ENCODE results near the gene AGAP1. TPM values are rescaled to one million over a fixed set of nuclear protein-coding genes. Genes with fewer than 3 reads are reported as not detected.

AGAP1 gene
- total RNA-seq, 1 donor: 18.5 TPM

DNA sequence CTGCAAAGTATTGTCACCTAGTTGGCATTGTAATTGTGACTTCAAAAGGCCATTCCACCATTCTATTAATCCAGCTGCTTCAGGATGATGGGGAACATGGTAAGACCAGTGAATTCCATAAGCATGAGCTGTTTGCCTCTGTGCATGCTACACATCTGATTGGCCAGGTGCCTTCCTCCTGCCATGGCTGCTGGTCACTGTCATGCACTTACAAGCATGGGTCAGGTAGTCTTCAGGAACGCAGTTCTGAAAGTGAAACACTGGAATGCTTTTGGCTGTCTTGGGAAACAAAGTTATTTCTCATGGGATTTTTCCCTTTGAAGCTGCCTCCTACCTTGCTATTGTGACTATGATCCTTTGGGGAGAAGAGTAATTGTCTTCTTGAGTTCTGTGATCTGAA lies 406.8 kb downstream of the AGAP1 start:
- TF ChIP-seq, protein P1, sequence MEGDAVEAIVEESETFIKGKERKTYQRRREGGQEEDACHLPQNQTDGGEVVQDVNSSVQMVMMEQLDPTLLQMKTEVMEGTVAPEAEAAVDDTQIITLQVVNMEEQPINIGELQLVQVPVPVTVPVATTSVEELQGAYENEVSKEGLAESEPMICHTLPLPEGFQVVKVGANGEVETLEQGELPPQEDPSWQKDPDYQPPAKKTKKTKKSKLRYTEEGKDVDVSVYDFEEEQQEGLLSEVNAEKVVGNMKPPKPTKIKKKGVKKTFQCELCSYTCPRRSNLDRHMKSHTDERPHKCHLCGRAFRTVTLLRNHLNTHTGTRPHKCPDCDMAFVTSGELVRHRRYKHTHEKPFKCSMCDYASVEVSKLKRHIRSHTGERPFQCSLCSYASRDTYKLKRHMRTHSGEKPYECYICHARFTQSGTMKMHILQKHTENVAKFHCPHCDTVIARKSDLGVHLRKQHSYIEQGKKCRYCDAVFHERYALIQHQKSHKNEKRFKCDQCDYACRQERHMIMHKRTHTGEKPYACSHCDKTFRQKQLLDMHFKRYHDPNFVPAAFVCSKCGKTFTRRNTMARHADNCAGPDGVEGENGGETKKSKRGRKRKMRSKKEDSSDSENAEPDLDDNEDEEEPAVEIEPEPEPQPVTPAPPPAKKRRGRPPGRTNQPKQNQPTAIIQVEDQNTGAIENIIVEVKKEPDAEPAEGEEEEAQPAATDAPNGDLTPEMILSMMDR (IDR thresholded peaks at IDR 0.05; ENCODE audit: extremely low read depth, low read depth, low read length): no peak
- Histone ChIP-seq H3K4me3 (ENCODE audit: insufficient read depth, low read length) (no peak overlapping the region), H3K79me2 (ENCODE audit: insufficient read depth, low read length) (no peaks in the 10 kb centered on the region), H3K4me1 (ENCODE audit: insufficient read depth, low read length) (no peaks in the 10 kb centered on the region), H4K20me1 (ENCODE audit: insufficient read depth, low read length) (no peaks in the 10 kb centered on the region), H2AFZ (ENCODE audit: low read length) (no peak overlapping the region), H3K27ac (ENCODE audit: low read depth, low read length) (no peak overlapping the region), H3K27me3 (ENCODE audit: insufficient read depth, low read length) (no peaks in the 10 kb centered on the region), H3K36me3 (ENCODE audit: insufficient read depth, low read length) (no peaks in the 10 kb centered on the region), H3K9me3 (ENCODE audit: low read depth, low read length) (no peaks in the 10 kb centered on the region), H3K4me2 (ENCODE audit: insufficient read depth, low read length) (no peak overlapping the region)
- DNase-seq (ENCODE audit: insufficient read length, low spot score, missing footprints): no peak

- TF ChIP-seq, protein P1 (IDR thresholded peaks at IDR 0.05; ENCODE audit: extremely low read depth, low read depth, low read length): no peak
- no peaks in the 10 kb centered on the region for H3K9me3 ChIP-seq (ENCODE audit: low read depth, low read length)
- H4K20me1 ChIP-seq (ENCODE audit: insufficient read depth, low read length): no peaks in the 10 kb centered on the region
- no peaks in the 10 kb centered on the region for H3K4me1 ChIP-seq (ENCODE audit: insufficient read depth, low read length)
- H2AFZ ChIP-seq (ENCODE audit: low read length): no peak overlapping the region
- no peak overlapping the region for H3K4me2 ChIP-seq (ENCODE audit: insufficient read depth, low read length)
- no peaks in the 10 kb centered on the region for H3K36me3 ChIP-seq (ENCODE audit: insufficient read depth, low read length)
- H3K27me3 ChIP-seq (ENCODE audit: insufficient read depth, low read length): no peaks in the 10 kb centered on the region
- no peak for DNase-seq (ENCODE audit: insufficient read length, low spot score, missing footprints)
- H3K79me2 ChIP-seq (ENCODE audit: insufficient read depth, low read length): no peaks in the 10 kb centered on the region
- H3K27ac ChIP-seq (ENCODE audit: low read depth, low read length): no peak overlapping the region
- H3K4me3 ChIP-seq (ENCODE audit: insufficient read depth, low read length): no peak overlapping the region
Observed at GRCh38 chr2:235901243-235901642, 407.4 kb downstream of the AGAP1 start.

DNA sequence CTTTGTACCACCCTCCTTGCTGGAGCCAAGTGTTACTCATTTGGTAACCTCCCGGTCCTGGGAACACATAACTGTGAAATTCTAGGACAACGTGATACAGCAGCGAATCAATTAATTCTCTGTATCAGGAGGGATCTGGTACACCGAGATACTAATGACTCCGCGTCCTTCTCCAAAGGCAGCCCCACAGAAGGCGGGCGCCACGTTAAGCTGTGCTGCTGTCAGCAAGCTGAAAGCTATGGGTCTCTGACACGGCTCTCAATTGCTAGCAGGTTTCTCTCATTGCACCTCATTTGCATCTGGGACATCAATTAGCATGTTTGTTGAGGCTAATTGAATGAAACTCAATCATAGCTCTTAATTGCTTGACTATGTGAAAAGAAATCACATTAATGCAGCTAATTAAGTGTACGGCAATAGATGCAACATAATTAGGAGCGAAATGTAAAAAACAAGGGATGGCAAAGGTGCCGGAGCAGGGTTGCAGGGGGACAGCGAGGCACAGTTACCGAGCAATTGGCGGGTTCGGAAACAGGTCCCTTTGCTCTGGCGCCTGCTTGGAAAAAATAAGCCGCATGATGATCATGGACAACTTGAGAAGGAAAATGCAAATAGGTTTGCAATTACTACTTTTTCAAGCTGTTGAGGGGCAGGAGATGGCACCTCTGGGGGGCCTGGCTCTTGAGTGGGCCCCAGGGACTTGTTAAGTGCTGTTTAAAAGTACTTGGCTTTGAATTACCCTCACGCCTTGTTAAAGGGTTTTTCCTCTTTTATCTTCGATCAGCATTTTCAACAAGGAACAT lies 410.1 kb downstream of the AGAP1 start:
- Histone ChIP-seq H3K4me3 (ENCODE audit: insufficient read depth, low read length) (no peak overlapping the region), H3K4me2 (ENCODE audit: insufficient read depth, low read length) (no peak overlapping the region), H3K27me3 (ENCODE audit: insufficient read depth, low read length) (no peaks in the 10 kb centered on the region), H3K9me3 (ENCODE audit: low read depth, low read length) (no peaks in the 10 kb centered on the region), H3K27ac (ENCODE audit: low read depth, low read length) (no peak overlapping the region), H2AFZ (ENCODE audit: low read length) (no peak overlapping the region), H4K20me1 (ENCODE audit: insufficient read depth, low read length) (no peaks in the 10 kb centered on the region), H3K79me2 (ENCODE audit: insufficient read depth, low read length) (no peaks in the 10 kb centered on the region), H3K36me3 (ENCODE audit: insufficient read depth, low read length) (peaks cover 3% of the 10 kb centered on the region), H3K4me1 (ENCODE audit: insufficient read depth, low read length) (no peaks in the 10 kb centered on the region)
- TF ChIP-seq, protein P1 (IDR thresholded peaks at IDR 0.05; ENCODE audit: extremely low read depth, low read depth, low read length): no peak
- no peak for DNase-seq (ENCODE audit: insufficient read length, low spot score, missing footprints)

- H3K4me3 ChIP-seq (ENCODE audit: insufficient read depth, low read length): no peak overlapping the region
- H3K9me3 ChIP-seq (ENCODE audit: low read depth, low read length): no peaks in the 10 kb centered on the region
- H4K20me1 ChIP-seq (ENCODE audit: insufficient read depth, low read length): no peaks in the 10 kb centered on the region
- no peak overlapping the region for H3K27ac ChIP-seq (ENCODE audit: low read depth, low read length)
- peaks cover 3% of the 10 kb centered on the region for H3K36me3 ChIP-seq (ENCODE audit: insufficient read depth, low read length)
- no peak for DNase-seq (ENCODE audit: insufficient read length, low spot score, missing footprints)
- H3K4me2 ChIP-seq (ENCODE audit: insufficient read depth, low read length): no peak overlapping the region
- TF ChIP-seq, protein P1 (IDR thresholded peaks at IDR 0.05; ENCODE audit: extremely low read depth, low read depth, low read length): no peak
- no peaks in the 10 kb centered on the region for H3K79me2 ChIP-seq (ENCODE audit: insufficient read depth, low read length)
- no peaks in the 10 kb centered on the region for H3K4me1 ChIP-seq (ENCODE audit: insufficient read depth, low read length)
- no peak overlapping the region for H2AFZ ChIP-seq (ENCODE audit: low read length)
- H3K27me3 ChIP-seq (ENCODE audit: insufficient read depth, low read length): no peaks in the 10 kb centered on the region
Observed at GRCh38 chr2:235904585-235904931, 410.7 kb downstream of the AGAP1 start.
